Common myeloid progenitor, CD34-positive (primary cell): ENCODE results near the gene SMPDL3B.

Experiments used
- CTCF ChIA-PET: fragments of 350-600 bp; sonication (Branson Sonifier 250); formaldehyde crosslinking; loops from one replicate; lab custom pipeline; 2021; ENCODE audit warnings: antibody characterized with exemption; lab: Charles Lee
- POLR2A ChIA-PET: fragments of 350-600 bp; sonication (Branson Sonifier 250); formaldehyde crosslinking; loops from one replicate; lab custom pipeline; 2021; ENCODE audit warnings: antibody characterized with exemption; lab: Charles Lee
- DNase-seq, 3 donors: peaks; one replicate each; pipeline versions ENCODE4 v3.0.0 to v3.0.0-alpha.2; 2013
- H3K27ac ChIP-seq, 2 experiments: 1 replicate in 1 of 2; 2 replicates in 1 of 2; pipeline ENCODE4 v1.7.0; 2013; ENCODE audit warnings: inconsistent platforms in 2 of 2, low read length in 2 of 2, mild to moderate bottlenecking in 2 of 2, low read depth in 1 of 2, moderate library complexity in 1 of 2; ENCODE audit not compliant: severe bottlenecking in 2 of 2, insufficient read depth in 1 of 2, poor library complexity in 1 of 2
- H3K27me3 ChIP-seq, 5 experiments: replicated peaks in 2 of 5; 1 replicate in 3 of 5; 2 replicates in 2 of 5; pipeline versions ENCODE4 v1.6.1 to v1.7.0; 2013; ENCODE audit warnings: low read length in 4 of 5, mild to moderate bottlenecking in 2 of 5, moderate library complexity in 2 of 5, inconsistent platforms in 1 of 5; ENCODE audit not compliant: insufficient read depth in 5 of 5, control insufficient read depth in 4 of 5
- H3K36me3 ChIP-seq, 4 experiments: 1 replicate in 2 of 4; 2 replicates in 2 of 4; pipeline versions ENCODE4 v1.6.1 to v1.7.0; 2013; ENCODE audit warnings: low read length in 3 of 4, control low read depth in 1 of 4, mild to moderate bottlenecking in 1 of 4; ENCODE audit not compliant: control insufficient read depth in 4 of 4, insufficient read depth in 4 of 4
- H3K4me1 ChIP-seq, 4 experiments: 1 replicate in 3 of 4; 2 replicates in 1 of 4; pipeline versions ENCODE4 v1.6.1 to v1.7.1; 2013; ENCODE audit warnings: low read length in 3 of 4, mild to moderate bottlenecking in 3 of 4, control low read depth in 1 of 4, inconsistent platforms in 1 of 4, moderate library complexity in 1 of 4; ENCODE audit not compliant: control insufficient read depth in 4 of 4, insufficient read depth in 4 of 4; ENCODE audit errors: control extremely low read depth in 1 of 4
- H3K4me3 ChIP-seq, 7 experiments: 1 replicate in 4 of 7; 2 replicates in 3 of 7; pipeline versions ENCODE4 v1.5.1 to v1.7.0; 2013; ENCODE audit warnings: mild to moderate bottlenecking in 7 of 7, low read length in 6 of 7, moderate library complexity in 6 of 7, inconsistent platforms in 2 of 7, low read depth in 2 of 7, control low read depth in 1 of 7; ENCODE audit not compliant: insufficient read depth in 4 of 7, control insufficient read depth in 1 of 7; ENCODE audit errors: extremely low read depth in 1 of 7
- H3K9me3 ChIP-seq, 5 experiments: 1 replicate in 4 of 5; 2 replicates in 1 of 5; pipeline versions ENCODE4 v1.6.1 to v1.7.1; 2013; ENCODE audit warnings: low read length in 4 of 5, mild to moderate bottlenecking in 2 of 5, inconsistent platforms in 1 of 5, low read depth in 1 of 5, moderate library complexity in 1 of 5; ENCODE audit not compliant: control insufficient read depth in 4 of 5, insufficient read depth in 2 of 5; ENCODE audit errors: control extremely low read depth in 1 of 5
- whole genome bisulfite sequencing: methylation state at CpG from one replicate; pipeline ENCODE4 v1.1.5; 2013; ENCODE audit not compliant: insufficient coverage; 5-methylcytosine and 5-hydroxymethylcytosine counted together

SMPDL3B gene

GRCh38 chr1:27915082-27915575, 19.7 kb upstream of the SMPDL3B start:
- peak overlapping the region in 1 of 2 experiments; percentile 91 for H3K27ac ChIP-seq
- H3K9me3 ChIP-seq: peaks cover 0 to 3% (median 3%) of the 10 kb centered on the region in 5 experiments
- H3K27me3 ChIP-seq: no peaks in the 10 kb centered on the region
- peaks cover 0 to 8% (median 7%) of the 10 kb centered on the region in 4 experiments for H3K4me1 ChIP-seq
- peak overlapping the region in 3 of 7 experiments; percentile 7 to 89 (median 37) for H3K4me3 ChIP-seq
- no peak for DNase-seq
- H3K36me3 ChIP-seq: peaks cover 3 to 21% (median 11%) of the 10 kb centered on the region in 4 experiments
- CTCF ChIA-PET: no interaction called here
- WGBS: 60% methylated on average over 1 of the region's 7 CpGs
- POLR2A ChIA-PET: no interaction called here

- ChIA-PET POLR2A (no interaction called here), CTCF (interaction anchor here (1.5 kb wide), 1 partner anchor 18 kb away, joined by 8 read pairs; no protein-coding TSS in a partner anchor)
- WGBS: no CpG with 5 or more reads among the region's 3 CpGs
Measured at GRCh38 chr1:27922272-27922671, 12.5 kb upstream of the SMPDL3B start.

GRCh38 chr1:27928216-27928954, 6.4 kb upstream of the SMPDL3B start:
- DNase-seq: no peak
- H3K27ac ChIP-seq: no peak overlapping the region
- H3K36me3 ChIP-seq: no peaks in the 10 kb centered on the region
- no peaks in the 10 kb centered on the region for H3K27me3 ChIP-seq
- H3K4me3 ChIP-seq: no peak overlapping the region
- ChIA-PET POLR2A (no interaction called here), CTCF (interaction anchor here (1.9 kb wide), 1 partner anchor 11 kb away, joined by 5 read pairs; no protein-coding TSS in a partner anchor)
- H3K9me3 ChIP-seq: no peaks in the 10 kb centered on the region
- WGBS: 100% methylated on average over 2 of the region's 5 CpGs
- peaks cover 0 to 16% (median 3%) of the 10 kb centered on the region in 4 experiments for H3K4me1 ChIP-seq

More at GRCh38 chr1:27922272-27922671, 12.5 kb upstream of the SMPDL3B start:
- Histone ChIP-seq H3K27ac (no peak overlapping the region), H3K27me3 (no peaks in the 10 kb centered on the region), H3K4me1 (no peaks in the 10 kb centered on the region), H3K9me3 (no peaks in the 10 kb centered on the region), H3K36me3 (no peaks in the 10 kb centered on the region), H3K4me3 (no peak overlapping the region)
- DNase-seq: no peak

- Histone ChIP-seq H3K4me1 (peaks cover 0 to 31% (median 17%) of the 10 kb centered on the region in 4 experiments), H3K27me3 (no peaks in the 10 kb centered on the region), H3K4me3 (no peak overlapping the region), H3K36me3 (no peaks in the 10 kb centered on the region), H3K27ac (no peak overlapping the region), H3K9me3 (no peaks in the 10 kb centered on the region)
- DNase-seq: no peak
- CTCF ChIA-PET: no interaction called here
- WGBS: 100% methylated on average over 1 of the region's 6 CpGs
- POLR2A ChIA-PET: no interaction called here
Measured at GRCh38 chr1:27931184-27931583, 3.6 kb upstream of the SMPDL3B start.

GRCh38 chr1:27931759-27932158, 3.0 kb upstream of the SMPDL3B start:
- ChIA-PET POLR2A (interaction anchor here (0.6 kb wide), 1 partner anchor 25 kb away, joined by 3 read pairs; no protein-coding TSS in a partner anchor), CTCF (interaction anchor here (1.1 kb wide), 1 partner anchor 27 kb away, joined by 4 read pairs; the partner anchor contains the start of gene XKR8)
- 100% methylated on average over 1 of the region's 4 CpGs for WGBS
- peak in 2 of 3 donors; percentile 64 to 67 for DNase-seq
- Histone ChIP-seq H3K27ac (no peak overlapping the region), H3K9me3 (no peaks in the 10 kb centered on the region), H3K4me1 (peaks cover 0 to 31% (median 17%) of the 10 kb centered on the region in 4 experiments), H3K27me3 (no peaks in the 10 kb centered on the region), H3K4me3 (no peak overlapping the region), H3K36me3 (no peaks in the 10 kb centered on the region)

GRCh38 chr1:27935721-27936120, 921 bp downstream of the SMPDL3B start:
- CTCF ChIA-PET: interaction anchor here (1.1 to 1.9 kb wide), 3 partner anchors 9 to 39 kb away, joined by 3 to 8 read pairs (median 4); no protein-coding TSS in a partner anchor
- H3K27ac ChIP-seq: no peak overlapping the region
- DNase-seq: peak in 1 of 3 donors; percentile 14
- H3K36me3 ChIP-seq: no peaks in the 10 kb centered on the region
- WGBS: 59% methylated on average over 6 of the region's 8 CpGs
- peaks cover 0 to 44% (median 24%) of the 10 kb centered on the region in 4 experiments for H3K4me1 ChIP-seq
- no peaks in the 10 kb centered on the region for H3K9me3 ChIP-seq
- POLR2A ChIA-PET: no interaction called here
- peak overlapping the region in 6 of 7 experiments; percentile 44 to 83 (median 66) for H3K4me3 ChIP-seq
- no peaks in the 10 kb centered on the region for H3K27me3 ChIP-seq

- Histone ChIP-seq H3K4me1 (peaks cover 0 to 40% (median 24%) of the 10 kb centered on the region in 4 experiments), H3K36me3 (no peaks in the 10 kb centered on the region), H3K27ac (no peak overlapping the region), H3K9me3 (no peaks in the 10 kb centered on the region), H3K4me3 (no peak overlapping the region), H3K27me3 (no peaks in the 10 kb centered on the region)
- ChIA-PET CTCF (interaction anchor here (1.1 to 1.9 kb wide), 3 partner anchors 9 to 38 kb away, joined by 3 to 8 read pairs (median 4); no protein-coding TSS in a partner anchor), POLR2A (no interaction called here)
- whole genome bisulfite sequencing: no CpG with 5 or more reads among the region's 5 CpGs
- DNase-seq: no peak
Measured at GRCh38 chr1:27936370-27936769, 1.6 kb downstream of the SMPDL3B start.
